LoVo (cell line): ENCODE results near the gene LEFTY2.
"Not testable (repeated sequence)": the region's sequence is repeated elsewhere in the genome, so short reads cannot be mapped to it uniquely, and the experiment has no call there.

ENCODE experiments used
- DNase-seq: peaks from one replicate; pipeline ENCODE4 v3.0.0-alpha.2; 2016; ENCODE audit warnings: low spot score

Gene LEFTY2

GRCh38 chr1:225941187-225941941, at the start of gene LEFTY2:
TSS of gene LEFTY2 (minus strand) at chr1:225941220. CDS start at chr1:225941140, 80 bp downstream.
- DNase-seq, result no peak

GRCh38 chr1:225987491-225988316, 46.7 kb upstream of the LEFTY2 start:
- DNase-seq, result peak; percentile 49

GRCh38 chr1:225981714-225982113, 40.7 kb upstream of the LEFTY2 start:
- DNase-seq, result no peak

GRCh38 chr1:225980005-225980836, 39.2 kb upstream of the LEFTY2 start:
- no peak for DNase-seq

- no peak for DNase-seq
Measured at GRCh38 chr1:225979421-225979820, 38.4 kb upstream of the LEFTY2 start.

- no peak for DNase-seq
Measured at GRCh38 chr1:225977937-225978748, 37.1 kb upstream of the LEFTY2 start.

GRCh38 chr1:225975146-225975545, 34.1 kb upstream of the LEFTY2 start:
- not testable (repeated sequence) for DNase-seq

- no peak for DNase-seq
Measured at GRCh38 chr1:225974454-225974853, 33.4 kb upstream of the LEFTY2 start.

- no peak for DNase-seq
Measured at GRCh38 chr1:225973158-225973557, 32.1 kb upstream of the LEFTY2 start.

- DNase-seq, result no peak
Measured at GRCh38 chr1:225972344-225973152, 31.5 kb upstream of the LEFTY2 start.

GRCh38 chr1:225970592-225971157, 29.7 kb upstream of the LEFTY2 start:
- DNase-seq, result not testable (repeated sequence)

- not testable (repeated sequence) for DNase-seq
Measured at GRCh38 chr1:225969751-225970150, 28.7 kb upstream of the LEFTY2 start.

- no peak for DNase-seq
Measured at GRCh38 chr1:225965231-225965630, 24.2 kb upstream of the LEFTY2 start.

GRCh38 chr1:225963735-225964530, 22.9 kb upstream of the LEFTY2 start:
- no peak for DNase-seq

- no peak for DNase-seq
Measured at GRCh38 chr1:225962440-225962975, 21.5 kb upstream of the LEFTY2 start.

GRCh38 chr1:225961659-225962439, 20.8 kb upstream of the LEFTY2 start:
- no peak for DNase-seq

- DNase-seq, result no peak
Measured at GRCh38 chr1:225958041-225958440, 17.0 kb upstream of the LEFTY2 start.

GRCh38 chr1:225954753-225955152, 13.7 kb upstream of the LEFTY2 start:
- DNase-seq, result no peak
